Measurements from ENCODE around the gene MT1A. TPM values are rescaled to one million over a fixed set of nuclear protein-coding genes. Genes with fewer than 3 reads are reported as not detected.
"Not testable (repeated sequence)": the region's sequence is repeated elsewhere in the genome, so short reads cannot be mapped to it uniquely, and the experiment has no call there.

MT1A gene
- total and polyA plus RNA-seq, 2 donors: 1.2 to 285 TPM

- WGBS: 28% methylated on average over 10 of the region's 10 CpGs
- H3K9me3 ChIP-seq (ENCODE audit: control insufficient read depth in 2 of 2, insufficient read depth in 1 of 2, low read length in 1 of 2): peaks cover 0 to 7% of the 10 kb centered on the region in 2 donors
- peaks cover 16 to 25% of the 10 kb centered on the region in 2 donors for H3K4me1 ChIP-seq (ENCODE audit: control insufficient read depth in 2 of 2, insufficient read depth in 2 of 2, low read length in 2 of 2)
- no peak overlapping the region for H3K27ac ChIP-seq (ENCODE audit: low read depth in 1 of 2, low read length in 1 of 2)
- H3K36me3 ChIP-seq (ENCODE audit: control insufficient read depth in 2 of 2, insufficient read depth in 2 of 2, low read length in 1 of 2): no peaks in the 10 kb centered on the region
- peaks cover 42 to 93% of the 10 kb centered on the region in 2 donors for H3K27me3 ChIP-seq (ENCODE audit: control insufficient read depth in 2 of 2, insufficient read depth in 1 of 2, low read length in 1 of 2)
- DNase-seq (ENCODE audit: low read depth in 6 of 9, low spot score in 9 of 9): no peak
- peak overlapping the region in 1 of 2 donors; percentile 65 for H3K4me3 ChIP-seq (ENCODE audit: low read length in 2 of 2)
Measured at GRCh38 chr16:56658327-56658875, 19.9 kb downstream of the MT1A start.

DNA sequence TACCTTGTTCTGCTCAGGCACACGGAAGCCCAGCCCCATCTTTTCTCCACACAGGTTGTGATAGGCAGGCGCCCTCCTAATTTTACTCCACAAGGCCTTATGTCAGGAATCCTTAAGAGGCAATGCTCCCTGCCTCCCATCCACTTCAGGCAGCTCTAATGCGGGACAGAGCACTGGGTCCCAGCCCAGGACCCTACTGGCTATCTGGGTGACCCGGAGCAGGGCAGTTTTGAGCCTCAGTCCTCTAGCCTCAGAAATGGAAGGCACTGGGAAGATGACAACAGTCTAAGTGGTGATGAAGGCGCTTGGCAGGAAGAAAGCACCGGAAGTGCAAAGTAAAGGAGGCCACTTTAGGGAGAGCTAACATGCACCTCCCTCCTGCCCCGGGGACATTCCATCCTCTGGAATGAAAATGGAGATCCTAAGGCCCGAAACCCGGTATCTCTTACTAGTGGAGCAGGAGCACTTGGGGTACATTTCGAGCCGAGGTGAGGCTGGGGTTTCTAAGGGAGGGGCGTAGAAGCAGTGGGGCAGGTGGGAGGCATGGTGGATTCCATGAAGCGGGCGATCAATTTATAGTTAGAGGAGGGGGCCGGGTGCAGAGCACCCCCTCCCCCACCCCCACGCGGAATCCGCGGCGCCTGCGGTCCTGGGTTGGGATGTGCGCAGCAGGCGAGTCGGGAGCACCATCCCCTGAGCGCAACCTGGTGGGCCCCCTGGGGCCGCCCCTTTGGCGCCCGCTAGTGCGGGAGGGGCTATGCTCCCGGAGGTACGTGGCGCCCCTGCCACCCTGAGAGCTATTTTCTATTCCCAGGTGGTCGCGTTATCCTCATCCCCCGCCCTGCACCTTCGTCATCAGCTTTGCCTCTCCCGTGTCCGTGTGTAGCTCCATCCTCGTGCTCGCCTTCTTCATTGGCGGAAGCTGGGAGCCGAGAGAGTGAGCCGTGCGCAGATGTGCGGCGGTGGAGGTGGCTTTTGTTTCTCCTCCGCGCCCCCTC, 24.2 kb downstream of the MT1A start:
- Histone ChIP-seq H3K27me3 (ENCODE audit: control insufficient read depth in 2 of 2, insufficient read depth in 1 of 2, low read length in 1 of 2) (peaks cover 56 to 99% of the 10 kb centered on the region in 2 donors), H3K4me3 (ENCODE audit: low read length in 2 of 2) (peak overlapping the region; percentile 39 to 46), H3K36me3 (ENCODE audit: control insufficient read depth in 2 of 2, insufficient read depth in 2 of 2, low read length in 1 of 2) (no peaks in the 10 kb centered on the region), H3K27ac (ENCODE audit: low read depth in 1 of 2, low read length in 1 of 2) (no peak overlapping the region), H3K9me3 (ENCODE audit: control insufficient read depth in 2 of 2, insufficient read depth in 1 of 2, low read length in 1 of 2) (peaks cover 0 to 7% of the 10 kb centered on the region in 2 donors), H3K4me1 (ENCODE audit: control insufficient read depth in 2 of 2, insufficient read depth in 2 of 2, low read length in 2 of 2) (peaks cover 15 to 26% of the 10 kb centered on the region in 2 donors)
- peak in 2 of 9 donors; percentile 33 to 58 for DNase-seq (ENCODE audit: low read depth in 6 of 9, low spot score in 9 of 9)
- 12% methylated on average over 48 of the region's 48 CpGs for WGBS

GRCh38 chr16:56664506-56664905, 26.0 kb downstream of the MT1A start:
- Histone ChIP-seq H3K4me3 (ENCODE audit: low read length in 2 of 2) (no peak overlapping the region), H3K36me3 (ENCODE audit: control insufficient read depth in 2 of 2, insufficient read depth in 2 of 2, low read length in 1 of 2) (no peaks in the 10 kb centered on the region), H3K9me3 (ENCODE audit: control insufficient read depth in 2 of 2, insufficient read depth in 1 of 2, low read length in 1 of 2) (no peaks in the 10 kb centered on the region), H3K27me3 (ENCODE audit: control insufficient read depth in 2 of 2, insufficient read depth in 1 of 2, low read length in 1 of 2) (peaks cover 58 to 99% of the 10 kb centered on the region in 2 donors), H3K27ac (ENCODE audit: low read depth in 1 of 2, low read length in 1 of 2) (no peak overlapping the region), H3K4me1 (ENCODE audit: control insufficient read depth in 2 of 2, insufficient read depth in 2 of 2, low read length in 2 of 2) (peaks cover 12 to 19% of the 10 kb centered on the region in 2 donors)
- no peak for DNase-seq (ENCODE audit: low read depth in 6 of 9, low spot score in 9 of 9)
- WGBS: 100% methylated on average over 1 of the region's 1 CpG

GRCh38 chr16:56665286-56666261, 27.1 kb downstream of the MT1A start:
- H3K36me3 ChIP-seq (ENCODE audit: control insufficient read depth in 2 of 2, insufficient read depth in 2 of 2, low read length in 1 of 2); DNase-seq (ENCODE audit: low read depth in 6 of 9, low spot score in 9 of 9); H3K9me3 ChIP-seq (ENCODE audit: control insufficient read depth in 2 of 2, insufficient read depth in 1 of 2, low read length in 1 of 2); H3K27ac ChIP-seq (ENCODE audit: low read depth in 1 of 2, low read length in 1 of 2); H3K4me3 ChIP-seq (ENCODE audit: low read length in 2 of 2): not testable (repeated sequence)
- 78% methylated on average over 8 of the region's 8 CpGs for WGBS
- Histone ChIP-seq H3K4me1 (ENCODE audit: control insufficient read depth in 2 of 2, insufficient read depth in 2 of 2, low read length in 2 of 2) (peaks cover 12 to 21% of the 10 kb centered on the region in 2 donors), H3K27me3 (ENCODE audit: control insufficient read depth in 2 of 2, insufficient read depth in 1 of 2, low read length in 1 of 2) (peaks cover 61 to 99% of the 10 kb centered on the region in 2 donors)

DNA sequence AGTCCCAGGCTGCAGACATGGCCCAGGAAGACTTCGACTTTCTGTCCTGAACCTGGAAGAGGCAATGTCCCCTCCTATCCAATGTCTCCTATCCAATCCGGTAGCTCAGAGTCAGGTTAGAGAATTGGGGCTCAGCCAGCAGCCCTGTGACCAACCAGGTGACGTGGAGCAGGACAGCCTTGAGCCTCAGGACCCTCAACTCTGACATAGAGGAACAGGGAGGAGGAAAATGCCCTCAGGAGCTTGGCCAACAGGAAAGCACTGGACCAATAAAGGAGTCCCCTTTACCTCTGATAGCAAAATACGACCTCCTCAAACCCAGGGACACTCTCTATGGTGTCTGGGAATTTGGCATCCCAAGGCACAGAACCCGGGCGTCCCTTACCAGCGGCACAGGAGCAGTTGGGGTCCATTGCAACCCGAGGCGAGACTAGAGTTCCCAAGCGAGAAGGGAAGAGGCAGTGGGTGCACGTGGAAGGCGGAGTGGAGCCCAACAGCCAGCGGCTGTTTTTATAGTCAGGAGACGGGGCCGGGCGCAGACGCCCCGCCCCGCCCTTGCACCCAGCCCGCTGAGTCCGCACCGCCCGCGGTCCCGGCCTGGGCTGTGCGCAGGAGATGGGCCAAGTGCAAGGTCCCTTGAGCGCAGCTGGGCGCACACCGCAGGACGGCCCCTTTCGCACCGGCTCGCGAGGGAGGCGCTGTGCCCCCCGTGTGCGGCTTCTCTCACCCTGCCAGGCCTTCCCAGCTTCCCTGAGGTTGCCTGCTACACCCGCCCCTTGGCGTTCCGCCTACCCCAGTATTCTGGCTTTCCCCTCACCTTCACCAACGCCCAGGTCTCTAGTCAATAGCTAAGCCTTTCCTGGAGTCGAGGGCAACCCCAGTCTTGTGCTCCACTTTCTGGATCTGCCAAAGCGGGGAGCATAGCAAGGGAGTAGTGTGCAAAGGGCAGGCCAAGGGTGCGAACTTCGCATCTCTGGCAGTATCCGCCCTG, 29.4 kb downstream of the MT1A start, which contains the start of gene MT1G:
MT1G (minus strand) TSS at position 485 of the 991 bp plus-strand sequence; CDS start at position 413, 72 bp downstream.
- H3K4me3 ChIP-seq (ENCODE audit: low read length in 2 of 2): peak within 1 kb of the TSS in 1 of 2 donors; percentile 6
- 7% methylated on average over 46 of the region's 46 CpGs for WGBS
- H3K9me3 ChIP-seq (ENCODE audit: control insufficient read depth in 2 of 2, insufficient read depth in 1 of 2, low read length in 1 of 2): no peaks in the 10 kb centered on the region
- peak in 1 of 9 donors; percentile 23 for DNase-seq (ENCODE audit: low read depth in 6 of 9, low spot score in 9 of 9)
- peaks cover 7 to 12% of the 10 kb centered on the region in 2 donors for H3K4me1 ChIP-seq (ENCODE audit: control insufficient read depth in 2 of 2, insufficient read depth in 2 of 2, low read length in 2 of 2)
- no peak within 1 kb of the TSS for H3K27ac ChIP-seq (ENCODE audit: low read depth in 1 of 2, low read length in 1 of 2)
- H3K36me3 ChIP-seq (ENCODE audit: control insufficient read depth in 2 of 2, insufficient read depth in 2 of 2, low read length in 1 of 2): no peaks in the 10 kb centered on the region
- peaks cover 71 to 100% of the 10 kb centered on the region in 2 donors for H3K27me3 ChIP-seq (ENCODE audit: control insufficient read depth in 2 of 2, insufficient read depth in 1 of 2, low read length in 1 of 2)

DNA sequence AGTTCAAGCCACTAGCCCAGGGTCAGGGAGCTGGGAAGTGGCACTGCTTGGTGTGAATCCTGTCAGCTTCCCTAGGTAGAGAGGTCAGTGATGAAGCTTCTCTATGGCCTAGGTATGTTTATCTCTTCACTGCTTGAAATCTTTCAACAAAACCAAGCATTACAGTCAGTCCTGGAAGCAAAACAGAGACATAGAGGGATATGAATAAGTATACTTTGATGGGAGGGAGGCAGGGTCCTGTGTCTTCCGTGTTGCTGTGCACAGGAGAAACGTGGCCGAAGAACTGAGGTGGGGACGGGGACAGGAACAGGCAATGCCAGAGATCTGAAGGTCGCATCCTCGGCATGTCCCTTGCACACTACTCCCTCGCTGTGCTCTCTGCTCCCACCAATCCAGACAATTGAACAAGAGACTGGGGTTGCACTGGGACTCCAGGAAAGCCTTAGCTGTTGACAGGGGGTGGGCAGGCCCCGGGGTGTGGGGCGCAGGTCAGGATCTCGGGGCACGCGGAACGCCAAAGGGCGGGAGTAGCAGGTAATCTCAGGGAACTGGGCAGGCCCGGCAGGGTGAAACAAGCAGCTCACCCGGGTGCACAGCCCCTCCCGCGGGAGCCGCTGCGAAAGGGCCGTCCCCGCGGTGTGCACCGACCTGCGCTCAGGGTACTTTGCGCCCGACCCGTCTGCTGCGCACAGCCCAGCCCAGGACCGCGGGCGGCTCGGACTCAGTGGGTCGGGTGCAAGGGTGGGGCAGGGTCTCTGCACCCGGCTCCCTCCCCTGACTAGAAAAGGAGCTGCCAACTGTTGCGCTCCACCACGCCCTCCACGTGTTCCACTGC, 30.8 kb downstream of the MT1A start, which contains the start of gene MT1H:
MT1H (plus strand) TSS at position 810 of the 835 bp plus-strand sequence. CDS start 71 bp downstream, outside the sequence.
- Histone ChIP-seq H3K4me1 (ENCODE audit: control insufficient read depth in 2 of 2, insufficient read depth in 2 of 2, low read length in 2 of 2) (peaks cover 6 to 8% of the 10 kb centered on the region in 2 donors), H3K27me3 (ENCODE audit: control insufficient read depth in 2 of 2, insufficient read depth in 1 of 2, low read length in 1 of 2) (peaks cover 67 to 98% of the 10 kb centered on the region in 2 donors), H3K9me3 (ENCODE audit: control insufficient read depth in 2 of 2, insufficient read depth in 1 of 2, low read length in 1 of 2) (no peaks in the 10 kb centered on the region), H3K36me3 (ENCODE audit: control insufficient read depth in 2 of 2, insufficient read depth in 2 of 2, low read length in 1 of 2) (no peaks in the 10 kb centered on the region), H3K4me3 (ENCODE audit: low read length in 2 of 2) (no peak within 1 kb of the TSS), H3K27ac (ENCODE audit: low read depth in 1 of 2, low read length in 1 of 2) (no peak within 1 kb of the TSS)
- 10% methylated on average over 38 of the region's 38 CpGs for WGBS
- no peak for DNase-seq (ENCODE audit: low read depth in 6 of 9, low spot score in 9 of 9)

DNA sequence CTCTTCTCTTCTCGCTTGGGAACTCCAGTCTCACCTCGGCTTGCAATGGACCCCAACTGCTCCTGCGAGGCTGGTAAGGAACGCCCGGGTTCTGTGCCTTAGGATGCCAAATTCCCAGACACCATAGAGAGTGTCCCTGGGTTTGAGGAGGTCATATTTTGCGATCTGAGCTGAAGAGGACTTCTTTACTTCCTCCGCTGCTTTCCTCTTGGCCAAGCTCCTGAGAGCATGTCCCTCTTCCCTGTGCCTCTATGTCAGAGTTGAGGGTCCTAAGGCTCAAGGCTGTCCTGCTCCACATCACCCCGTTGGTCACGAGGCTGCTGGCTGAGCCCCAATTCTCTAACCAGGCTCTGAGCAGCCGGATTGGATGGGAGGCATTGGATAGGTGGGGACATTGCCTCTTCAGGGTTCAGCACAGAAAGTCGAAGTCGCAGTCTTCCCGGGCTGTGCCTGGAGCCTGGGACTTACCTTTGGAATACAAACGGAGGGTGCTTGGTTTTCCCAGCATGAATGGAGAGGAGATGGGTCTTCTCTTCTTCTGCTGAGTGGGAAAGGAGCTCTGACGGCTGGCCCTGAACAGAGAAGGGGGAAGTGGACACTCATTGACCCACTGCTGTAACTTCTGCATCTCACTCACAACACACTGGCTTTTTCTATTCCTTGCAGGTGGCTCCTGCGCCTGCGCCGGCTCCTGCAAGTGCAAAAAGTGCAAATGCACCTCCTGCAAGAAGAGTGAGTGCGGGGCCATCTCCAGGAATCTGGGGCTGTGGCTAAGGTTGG, 31.6 kb downstream of the MT1A start:
- H3K36me3 ChIP-seq (ENCODE audit: control insufficient read depth in 2 of 2, insufficient read depth in 2 of 2, low read length in 1 of 2): no peaks in the 10 kb centered on the region
- peaks cover 6 to 8% of the 10 kb centered on the region in 2 donors for H3K4me1 ChIP-seq (ENCODE audit: control insufficient read depth in 2 of 2, insufficient read depth in 2 of 2, low read length in 2 of 2)
- H3K4me3 ChIP-seq (ENCODE audit: low read length in 2 of 2): no peak overlapping the region

More for the DNA sequence above, 31.6 kb downstream of the MT1A start:
- Histone ChIP-seq H3K9me3 (ENCODE audit: control insufficient read depth in 2 of 2, insufficient read depth in 1 of 2, low read length in 1 of 2) (no peaks in the 10 kb centered on the region), H3K27me3 (ENCODE audit: control insufficient read depth in 2 of 2, insufficient read depth in 1 of 2, low read length in 1 of 2) (peaks cover 60 to 93% of the 10 kb centered on the region in 2 donors), H3K27ac (ENCODE audit: low read depth in 1 of 2, low read length in 1 of 2) (no peak overlapping the region)
- no peak for DNase-seq (ENCODE audit: low read depth in 6 of 9, low spot score in 9 of 9)
- WGBS: 10% methylated on average over 19 of the region's 19 CpGs
